Prostate gland (tissue), 2 donors: Measurements from ENCODE around the gene PPP1R13L.

Experiments
- POLR2A ChIP-seq: fragments of 450-650 bp; IDR thresholded peaks from one replicate; pipeline ENCODE4 v1.6.1; 2016; ENCODE audit warnings: antibody characterized with exemption, mild to moderate bottlenecking
- POLR2AphosphoS5 ChIP-seq: sonication (generic); formaldehyde crosslinking; IDR thresholded peaks from one replicate; pipeline ENCODE4 v1.6.1; 2017; ENCODE audit warnings: antibody characterized with exemption
- TF ChIP-seq, protein P1 (sequence below), 4 experiments: fragments of 200-600 bp in 2 of 4; fragments of 450-650 bp in 2 of 4; sonication (generic) in 2 of 4; IDR thresholded peaks; 1 replicate in 3 of 4; 2 replicates in 1 of 4; pipeline ENCODE4 v1.5.1; 2016 to 2019; ENCODE audit warnings: antibody characterized with exemption in 4 of 4, mild to moderate bottlenecking in 2 of 4, moderate library complexity in 2 of 4

DNA sequence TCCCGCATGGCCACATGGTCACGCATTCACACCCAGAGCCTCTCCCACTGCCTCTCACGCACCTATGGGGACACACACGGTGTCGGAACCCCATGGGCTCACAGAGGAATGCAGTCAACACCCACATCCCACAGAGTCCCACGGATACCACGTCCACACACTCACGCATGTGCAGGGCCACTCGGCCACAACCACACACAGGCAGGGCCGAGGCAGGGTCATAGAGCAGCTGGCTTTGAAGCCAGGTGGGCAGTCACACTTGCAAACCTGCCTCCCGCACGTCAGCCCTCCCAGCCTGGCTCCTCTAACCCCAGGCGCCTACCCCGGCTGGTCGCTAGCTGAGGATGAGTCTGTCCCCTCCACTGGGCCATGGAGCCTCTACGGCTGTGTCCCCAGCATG is 42.6 kb downstream of the PPP1R13L start:
- TF ChIP-seq, protein P1, sequence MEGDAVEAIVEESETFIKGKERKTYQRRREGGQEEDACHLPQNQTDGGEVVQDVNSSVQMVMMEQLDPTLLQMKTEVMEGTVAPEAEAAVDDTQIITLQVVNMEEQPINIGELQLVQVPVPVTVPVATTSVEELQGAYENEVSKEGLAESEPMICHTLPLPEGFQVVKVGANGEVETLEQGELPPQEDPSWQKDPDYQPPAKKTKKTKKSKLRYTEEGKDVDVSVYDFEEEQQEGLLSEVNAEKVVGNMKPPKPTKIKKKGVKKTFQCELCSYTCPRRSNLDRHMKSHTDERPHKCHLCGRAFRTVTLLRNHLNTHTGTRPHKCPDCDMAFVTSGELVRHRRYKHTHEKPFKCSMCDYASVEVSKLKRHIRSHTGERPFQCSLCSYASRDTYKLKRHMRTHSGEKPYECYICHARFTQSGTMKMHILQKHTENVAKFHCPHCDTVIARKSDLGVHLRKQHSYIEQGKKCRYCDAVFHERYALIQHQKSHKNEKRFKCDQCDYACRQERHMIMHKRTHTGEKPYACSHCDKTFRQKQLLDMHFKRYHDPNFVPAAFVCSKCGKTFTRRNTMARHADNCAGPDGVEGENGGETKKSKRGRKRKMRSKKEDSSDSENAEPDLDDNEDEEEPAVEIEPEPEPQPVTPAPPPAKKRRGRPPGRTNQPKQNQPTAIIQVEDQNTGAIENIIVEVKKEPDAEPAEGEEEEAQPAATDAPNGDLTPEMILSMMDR (IDR thresholded peaks at IDR 0.05) = no peak
- TF ChIP-seq POLR2A (no peak), POLR2AphosphoS5 (no peak)
